Measurements from ENCODE around the gene TEX54. TPM values are rescaled to one million over a fixed set of nuclear protein-coding genes. Genes with fewer than 3 reads are reported as not detected.

TEX54 gene
- total and polyA plus RNA-seq, 4 donors, result 1.6 TPM; not detected in 3

- Histone ChIP-seq H3K4me3 (ENCODE audit: low read depth in 1 of 3, low read length in 3 of 3) (peak within 1 kb of the TSS; percentile 81 to 94 (median 91)), H3K36me3 (ENCODE audit: control insufficient read depth in 4 of 4, insufficient read depth in 3 of 4, low read depth in 1 of 4, low read length in 3 of 4) (peaks cover 4 to 20% (median 6%) of the 10 kb centered on the region in 4 donors), H3K4me1 (ENCODE audit: control insufficient read depth in 4 of 4, insufficient read depth in 4 of 4, low read length in 3 of 4) (peaks cover 0 to 30% (median 23%) of the 10 kb centered on the region in 4 donors), H3K27ac (ENCODE audit: low read depth in 1 of 2, low read length in 2 of 2) (peak within 1 kb of the TSS; percentile 99), H3K27me3 (ENCODE audit: control insufficient read depth in 4 of 4, insufficient read depth in 4 of 4, low read length in 3 of 4) (no peaks in the 10 kb centered on the region), H3K9me3 (ENCODE audit: control insufficient read depth in 4 of 4, low read length in 3 of 4) (no peaks in the 10 kb centered on the region), H3K9ac (ENCODE audit: low read depth in 1 of 2, low read length in 2 of 2) (peak within 1 kb of the TSS; percentile 95 to 100)
- peak; percentile 91 for DNase-seq (ENCODE audit: low spot score)
- TF ChIP-seq TAF1 (conservative IDR thresholded peaks at IDR 0.05), result peak; percentile 41
- peak; percentile 99 for TF ChIP-seq MAX (IDR thresholded peaks at IDR 0.05)
- no peak for TF ChIP-seq FOXA2 (IDR thresholded peaks at IDR 0.05)
- TF ChIP-seq ATF3 (IDR thresholded peaks at IDR 0.05), result no peak
- no peak for TF ChIP-seq RAD21 (IDR thresholded peaks at IDR 0.05)
- peak; percentile 49 for TF ChIP-seq NR2F2 (IDR thresholded peaks at IDR 0.05)
- TF ChIP-seq CTCF (IDR thresholded peaks at IDR 0.05; ENCODE audit: low read depth, low read length, missing input control), result no peak
- peak; percentile 53 for TF ChIP-seq ZBTB33 (IDR thresholded peaks at IDR 0.05)
- peak; percentile 18 to 28 for TF ChIP-seq HNF4A (conservative IDR thresholded peaks at IDR 0.05)
- peak; percentile 21 to 50 for TF ChIP-seq RXRA (IDR thresholded peaks at IDR 0.05)
- TF ChIP-seq EGR1 (IDR thresholded peaks at IDR 0.05; ENCODE audit: low read depth in 2 of 2), result peak; percentile 21 to 22
- TF ChIP-seq JUND (IDR thresholded peaks at IDR 0.05), result no peak
- TF ChIP-seq GABPA (IDR thresholded peaks at IDR 0.05 in 1 of 2, conservative IDR thresholded peaks at IDR 0.05 in 1 of 2), result peak; percentile 71 to 94
- TF ChIP-seq REST (IDR thresholded peaks at IDR 0.05), result peak; percentile 44
- peak; percentile 99 for TF ChIP-seq YY1 (IDR thresholded peaks at IDR 0.05)
- peak; percentile 68 for TF ChIP-seq SP1 (IDR thresholded peaks at IDR 0.05)
- peak; percentile 25 for TF ChIP-seq FOXA1 (IDR thresholded peaks at IDR 0.05)
- no peak for TF ChIP-seq HNF4G (IDR thresholded peaks at IDR 0.05)
- under 1% methylated on average over 62 of the region's 62 CpGs for WGBS
These were observed 6.7 kb upstream of the TEX54 start, which contains the start of gene WDR74 for GRCh38 chr11:62839050-62839945. WDR74 (minus strand) TSS chr11:62839590; CDS start chr11:62839570, 20 bp downstream.
